ENCODE measurements around the gene PI4KA.

The PI4KA gene

DNA sequence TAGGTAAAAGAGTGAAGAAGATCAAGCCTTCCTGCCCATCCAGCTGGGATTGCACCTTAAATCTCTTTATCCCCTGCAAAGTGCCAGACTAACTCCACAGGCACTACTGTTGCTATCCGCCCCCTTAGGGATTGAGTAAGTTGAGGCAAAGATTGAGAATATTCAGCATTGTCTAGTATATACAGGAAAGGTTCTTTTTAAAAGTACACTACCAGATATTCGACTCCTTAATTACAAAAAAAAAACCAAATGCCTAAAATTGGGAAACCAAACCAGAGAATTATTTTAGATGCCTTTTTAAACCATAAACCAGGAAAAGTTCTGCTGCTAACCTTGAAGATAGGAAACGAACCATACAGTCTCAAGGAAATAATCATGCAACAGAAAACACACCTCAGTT is 73.2 kb downstream of the PI4KA start:
- no peaks in the 10 kb centered on the region for H3K4me1 ChIP-seq (ENCODE audit: low read length)
- no peak overlapping the region for H2AFZ ChIP-seq (ENCODE audit: low read depth, low read length)
- no peak overlapping the region for H3K9ac ChIP-seq (ENCODE audit: low read length)
- peaks cover 16% of the 10 kb centered on the region for H3K36me3 ChIP-seq (replicated peaks; ENCODE audit: low read depth, low read length)
- H3K4me3 ChIP-seq (ENCODE audit: low read length), result no peak overlapping the region
- H3K27ac ChIP-seq (ENCODE audit: low read length), result no peak overlapping the region
- no peaks in the 10 kb centered on the region for H4K20me1 ChIP-seq (ENCODE audit: insufficient read depth, low read length)
- H3K9me3 ChIP-seq (ENCODE audit: insufficient read depth, low read length), result no peaks in the 10 kb centered on the region
- TF ChIP-seq EZH2phosphoT487 (IDR thresholded peaks at IDR 0.05; ENCODE audit: low read depth), result no peak
- TF ChIP-seq, protein P1, sequence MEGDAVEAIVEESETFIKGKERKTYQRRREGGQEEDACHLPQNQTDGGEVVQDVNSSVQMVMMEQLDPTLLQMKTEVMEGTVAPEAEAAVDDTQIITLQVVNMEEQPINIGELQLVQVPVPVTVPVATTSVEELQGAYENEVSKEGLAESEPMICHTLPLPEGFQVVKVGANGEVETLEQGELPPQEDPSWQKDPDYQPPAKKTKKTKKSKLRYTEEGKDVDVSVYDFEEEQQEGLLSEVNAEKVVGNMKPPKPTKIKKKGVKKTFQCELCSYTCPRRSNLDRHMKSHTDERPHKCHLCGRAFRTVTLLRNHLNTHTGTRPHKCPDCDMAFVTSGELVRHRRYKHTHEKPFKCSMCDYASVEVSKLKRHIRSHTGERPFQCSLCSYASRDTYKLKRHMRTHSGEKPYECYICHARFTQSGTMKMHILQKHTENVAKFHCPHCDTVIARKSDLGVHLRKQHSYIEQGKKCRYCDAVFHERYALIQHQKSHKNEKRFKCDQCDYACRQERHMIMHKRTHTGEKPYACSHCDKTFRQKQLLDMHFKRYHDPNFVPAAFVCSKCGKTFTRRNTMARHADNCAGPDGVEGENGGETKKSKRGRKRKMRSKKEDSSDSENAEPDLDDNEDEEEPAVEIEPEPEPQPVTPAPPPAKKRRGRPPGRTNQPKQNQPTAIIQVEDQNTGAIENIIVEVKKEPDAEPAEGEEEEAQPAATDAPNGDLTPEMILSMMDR (IDR thresholded peaks at IDR 0.05; ENCODE audit: low read depth, low read length), result no peak
- no peaks in the 10 kb centered on the region for H3K27me3 ChIP-seq (ENCODE audit: low read depth, low read length)
- H3K79me2 ChIP-seq (ENCODE audit: low read length), result no peaks in the 10 kb centered on the region
- no peak overlapping the region for H3K4me2 ChIP-seq (ENCODE audit: low read length)

DNA sequence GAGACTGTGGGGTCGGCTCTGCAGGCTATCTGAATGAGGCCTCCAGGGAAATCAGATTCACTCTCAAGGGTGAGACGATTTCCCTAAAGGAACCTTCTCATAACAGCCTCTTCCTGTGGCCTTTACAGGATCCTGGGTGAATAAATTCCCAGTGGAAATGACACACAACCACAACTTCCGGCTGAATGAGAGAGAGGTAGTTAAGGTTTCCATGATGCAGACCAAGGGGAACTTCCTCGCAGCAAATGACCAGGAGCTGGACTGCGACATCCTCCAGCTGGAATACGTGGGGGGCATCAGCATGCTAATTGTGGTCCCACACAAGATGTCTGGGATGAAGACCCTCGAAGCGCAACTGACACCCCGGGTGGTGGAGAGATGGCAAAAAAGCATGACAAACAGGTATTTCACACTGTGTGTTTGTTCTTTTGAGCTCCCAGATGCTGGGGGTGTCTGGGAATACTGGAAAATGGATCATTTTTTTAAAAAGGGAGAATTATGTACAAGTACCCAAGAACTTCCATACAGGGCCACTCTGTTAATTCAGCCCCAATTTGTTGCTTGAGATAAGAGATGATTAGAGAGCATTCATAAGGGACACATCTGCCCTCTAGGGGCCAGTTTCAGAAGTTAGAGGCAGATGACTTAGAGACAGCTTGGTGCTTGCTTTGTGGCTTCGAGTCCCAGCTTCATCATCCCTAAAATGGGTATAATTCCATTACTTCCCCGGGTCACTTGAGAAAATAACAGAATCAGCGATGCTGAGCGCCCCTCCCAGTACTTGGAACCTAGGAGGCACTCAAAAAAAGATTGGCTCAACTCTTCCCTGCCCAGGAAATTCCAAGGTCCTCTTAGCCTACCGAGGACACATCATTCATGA is 74.5 kb downstream of the PI4KA start:
- Histone ChIP-seq H3K79me2 (ENCODE audit: low read length) (no peaks in the 10 kb centered on the region), H3K4me2 (ENCODE audit: low read length) (no peak overlapping the region), H3K4me1 (ENCODE audit: low read length) (no peaks in the 10 kb centered on the region), H4K20me1 (ENCODE audit: insufficient read depth, low read length) (no peaks in the 10 kb centered on the region), H3K9ac (ENCODE audit: low read length) (no peak overlapping the region), H2AFZ (ENCODE audit: low read depth, low read length) (no peak overlapping the region), H3K4me3 (ENCODE audit: low read length) (no peak overlapping the region), H3K9me3 (ENCODE audit: insufficient read depth, low read length) (no peaks in the 10 kb centered on the region), H3K27me3 (ENCODE audit: low read depth, low read length) (no peaks in the 10 kb centered on the region), H3K27ac (ENCODE audit: low read length) (no peak overlapping the region), H3K36me3 (replicated peaks; ENCODE audit: low read depth, low read length) (peaks cover 16% of the 10 kb centered on the region)
- no peak for TF ChIP-seq EZH2phosphoT487 (IDR thresholded peaks at IDR 0.05; ENCODE audit: low read depth)
- TF ChIP-seq, protein P1 (IDR thresholded peaks at IDR 0.05; ENCODE audit: low read depth, low read length), result peak; percentile 84

DNA sequence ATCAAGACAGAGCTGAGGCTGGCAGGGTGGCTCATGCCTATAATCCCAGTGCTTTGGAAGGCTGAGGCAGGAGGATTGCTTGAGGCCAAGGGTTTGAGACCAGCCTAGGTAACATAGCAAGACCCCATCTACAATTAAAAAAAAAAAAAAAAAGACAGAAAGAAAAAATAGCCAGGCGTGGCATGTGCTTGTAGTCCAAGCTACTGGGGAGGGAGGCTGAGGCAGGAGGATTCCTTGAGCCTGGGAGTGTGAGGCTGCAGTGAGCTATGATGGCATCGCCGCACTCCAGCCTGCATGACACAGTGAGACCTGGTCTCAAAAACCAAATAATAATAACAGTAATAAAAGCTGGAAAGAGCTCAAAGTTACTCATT is 75.3 kb downstream of the PI4KA start:
- H3K36me3 ChIP-seq (replicated peaks; ENCODE audit: low read depth, low read length), result peaks cover 15% of the 10 kb centered on the region
- no peak for TF ChIP-seq EZH2phosphoT487 (IDR thresholded peaks at IDR 0.05; ENCODE audit: low read depth)
- TF ChIP-seq, protein P1 (IDR thresholded peaks at IDR 0.05; ENCODE audit: low read depth, low read length), result no peak
- no peaks in the 10 kb centered on the region for H3K79me2 ChIP-seq (ENCODE audit: low read length)
- H3K9me3 ChIP-seq (ENCODE audit: insufficient read depth, low read length), result no peaks in the 10 kb centered on the region
- H3K9ac ChIP-seq (ENCODE audit: low read length), result no peak overlapping the region
- no peaks in the 10 kb centered on the region for H4K20me1 ChIP-seq (ENCODE audit: insufficient read depth, low read length)
- no peaks in the 10 kb centered on the region for H3K27me3 ChIP-seq (ENCODE audit: low read depth, low read length)
- H3K4me1 ChIP-seq (ENCODE audit: low read length), result no peaks in the 10 kb centered on the region
- H3K4me3 ChIP-seq (ENCODE audit: low read length), result no peak overlapping the region
- no peak overlapping the region for H3K27ac ChIP-seq (ENCODE audit: low read length)
- H2AFZ ChIP-seq (ENCODE audit: low read depth, low read length), result no peak overlapping the region
- no peak overlapping the region for H3K4me2 ChIP-seq (ENCODE audit: low read length)

DNA sequence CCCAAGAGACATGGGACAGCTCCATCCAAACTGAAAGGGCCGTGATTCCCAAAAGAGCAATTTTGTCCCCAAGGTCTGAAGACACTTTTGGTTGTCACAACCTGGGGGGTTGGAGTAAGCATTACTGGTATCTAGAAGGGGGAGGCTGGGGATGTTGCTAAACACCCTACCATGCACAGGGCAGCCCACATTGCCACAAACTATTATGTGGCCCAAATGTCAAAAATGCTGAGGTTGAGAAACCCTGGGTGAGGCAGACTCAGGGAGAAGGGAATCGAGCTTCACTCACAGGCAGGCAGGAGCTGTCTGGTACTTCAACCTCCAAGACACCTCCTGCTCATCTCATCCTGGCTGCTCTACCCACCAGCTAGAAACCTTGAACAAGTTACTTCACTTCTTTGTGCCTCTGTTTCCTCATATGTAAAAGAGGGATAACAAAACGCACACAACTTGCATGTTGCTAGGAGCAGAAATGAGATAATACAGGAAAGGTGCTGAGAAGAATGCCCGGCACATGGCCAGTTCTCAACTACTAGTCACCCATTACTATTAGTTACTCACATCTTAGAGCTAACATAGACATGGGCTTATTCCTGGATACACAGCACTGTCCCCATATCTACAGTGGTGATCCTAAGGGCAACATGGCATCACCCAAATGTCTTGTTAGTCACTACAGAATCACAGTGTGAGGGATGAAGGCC is 75.9 kb downstream of the PI4KA start:
- Histone ChIP-seq H3K79me2 (ENCODE audit: low read length) (no peaks in the 10 kb centered on the region), H3K4me1 (ENCODE audit: low read length) (no peaks in the 10 kb centered on the region), H2AFZ (ENCODE audit: low read depth, low read length) (no peak overlapping the region), H3K4me3 (ENCODE audit: low read length) (no peak overlapping the region), H3K27me3 (ENCODE audit: low read depth, low read length) (no peaks in the 10 kb centered on the region), H4K20me1 (ENCODE audit: insufficient read depth, low read length) (no peaks in the 10 kb centered on the region), H3K9me3 (ENCODE audit: insufficient read depth, low read length) (no peaks in the 10 kb centered on the region), H3K4me2 (ENCODE audit: low read length) (no peak overlapping the region), H3K36me3 (replicated peaks; ENCODE audit: low read depth, low read length) (peaks cover 10% of the 10 kb centered on the region), H3K9ac (ENCODE audit: low read length) (no peak overlapping the region), H3K27ac (ENCODE audit: low read length) (no peak overlapping the region)
- TF ChIP-seq, protein P1 (IDR thresholded peaks at IDR 0.05; ENCODE audit: low read depth, low read length), result no peak
- no peak for TF ChIP-seq EZH2phosphoT487 (IDR thresholded peaks at IDR 0.05; ENCODE audit: low read depth)
